ENCODE measurements around the gene PABPN1.

The PABPN1 gene

GRCh38 chr14:23327947-23328744 lies 6.9 kb downstream of the PABPN1 start:
- peak; percentile 72 for DNase-seq

DNA sequence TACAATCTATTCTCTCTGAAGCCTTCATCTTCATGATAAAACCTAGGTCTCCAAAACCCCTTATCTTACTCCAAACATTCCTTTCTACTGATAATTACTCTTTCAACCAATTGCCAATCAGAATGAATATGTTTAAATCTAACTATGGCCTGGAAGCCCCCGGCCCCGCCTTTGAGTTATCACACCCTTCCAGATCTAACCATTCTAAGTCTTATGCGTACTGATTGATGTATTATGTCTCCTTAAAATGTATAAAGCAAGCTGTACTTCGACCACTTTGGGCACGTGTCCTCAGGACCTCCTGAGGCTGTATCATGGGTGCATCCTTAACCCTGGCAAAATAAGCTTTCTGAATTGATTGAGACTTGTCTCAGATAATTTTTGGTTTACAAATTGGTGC lies 14.4 kb downstream of the PABPN1 start:
- DNase-seq, result no peak

GRCh38 chr14:23339506-23340268 lies 18.4 kb downstream of the PABPN1 start:
- DNase-seq, result no peak

DNA sequence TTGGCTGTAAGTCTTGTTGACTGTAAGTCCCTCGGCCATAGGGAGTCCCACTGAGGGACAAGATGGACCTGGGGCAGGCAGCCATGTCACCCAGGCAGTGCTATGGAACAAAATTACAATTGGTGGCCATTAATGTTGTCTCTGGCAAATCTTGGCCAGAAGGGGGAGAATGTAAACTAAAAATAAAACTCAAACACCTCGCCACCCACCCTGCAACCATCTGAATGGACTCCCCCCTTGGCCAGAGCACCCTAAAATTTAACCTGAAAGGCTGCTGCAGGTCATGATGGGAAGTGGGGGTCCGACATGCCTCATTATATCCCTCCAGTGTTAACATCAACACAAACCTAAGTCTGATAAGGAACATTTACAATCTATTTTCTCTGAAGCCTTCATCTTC lies 23.2 kb downstream of the PABPN1 start:
- no peak for DNase-seq

GRCh38 chr14:23345987-23346692 lies 24.9 kb downstream of the PABPN1 start:
- no peak for DNase-seq

DNA sequence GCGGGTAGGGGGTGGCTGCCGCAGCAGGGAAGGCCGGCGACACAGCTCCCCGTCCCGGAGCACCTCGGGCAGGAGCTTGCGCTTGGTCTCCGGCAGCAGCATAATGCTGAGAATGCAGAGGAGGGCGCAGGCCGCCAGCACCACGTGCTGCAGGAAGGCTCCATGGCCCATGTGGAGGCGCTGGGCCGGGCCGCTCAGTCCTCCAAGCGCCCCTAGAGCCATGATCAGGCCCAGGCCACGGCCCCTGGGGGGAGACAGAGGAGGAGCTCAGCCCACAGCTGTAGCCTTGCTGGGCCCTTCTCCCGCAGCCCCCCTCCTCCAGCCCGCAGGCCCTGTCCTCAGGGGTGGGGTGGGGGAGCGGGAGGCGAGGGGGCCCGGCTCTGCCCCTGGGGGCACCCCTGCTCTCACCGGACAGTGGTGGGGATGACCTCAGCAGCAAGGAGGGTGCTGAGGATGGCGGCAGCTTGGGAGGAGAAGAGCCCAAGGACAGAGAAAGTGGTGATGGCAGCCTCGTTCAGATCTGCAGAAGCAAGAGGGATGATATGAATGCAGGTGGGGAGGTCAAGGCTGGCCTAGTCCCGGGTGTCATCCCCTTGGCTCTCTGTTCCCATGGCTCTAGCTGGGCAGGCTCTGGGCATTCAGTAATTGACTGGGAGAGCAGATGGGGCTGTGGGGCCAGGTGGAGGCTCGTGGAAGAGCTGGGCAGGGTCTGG lies 25.6 kb downstream of the PABPN1 start:
- DNase-seq, result no peak

DNA sequence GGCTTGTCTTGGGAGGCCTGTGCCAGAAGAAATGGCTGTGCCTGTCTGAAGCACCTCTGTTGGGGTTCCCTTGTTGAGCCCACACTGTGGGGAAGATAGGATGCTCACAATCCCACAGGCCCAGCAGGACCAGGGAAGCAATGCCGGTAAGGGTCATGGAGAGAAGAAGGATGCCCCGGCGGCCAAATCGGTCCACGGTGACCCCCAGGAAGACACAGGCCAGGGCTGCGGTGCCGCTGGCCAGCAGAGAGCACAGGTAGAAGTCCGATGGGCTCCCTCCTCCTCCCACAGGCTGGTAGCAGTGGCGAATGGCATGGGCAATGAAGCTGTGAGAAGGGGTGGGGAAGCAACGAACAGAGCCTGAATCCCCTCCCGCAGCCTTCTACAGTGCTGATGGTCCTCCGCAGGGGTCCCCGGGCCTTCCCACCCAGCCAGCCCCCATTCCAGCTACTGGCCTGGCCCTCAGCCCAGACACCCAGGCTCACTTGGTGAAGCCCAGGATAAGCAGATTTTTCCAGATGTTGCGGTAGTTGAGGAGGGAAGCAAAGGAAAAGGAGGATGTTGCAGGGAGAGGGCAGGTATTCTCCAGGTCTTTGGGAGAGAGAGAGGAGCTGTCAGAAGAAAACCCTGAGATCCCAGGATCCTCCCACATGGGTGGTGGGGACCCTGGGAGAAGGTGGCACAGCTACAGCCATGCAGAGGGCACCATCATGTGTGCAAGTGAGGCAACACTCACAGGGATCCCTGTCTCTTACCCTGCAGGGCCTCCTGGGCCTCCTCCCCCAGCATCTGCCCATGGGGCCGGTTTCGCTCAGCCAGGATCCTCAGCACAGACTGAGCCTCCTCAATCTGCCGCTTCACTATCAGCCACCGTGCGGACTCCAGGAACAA lies 26.4 kb downstream of the PABPN1 start:
- DNase-seq, result no peak

- DNase-seq, result no peak
Measured at GRCh38 chr14:23348297-23348655, 27.0 kb downstream of the PABPN1 start.

DNA sequence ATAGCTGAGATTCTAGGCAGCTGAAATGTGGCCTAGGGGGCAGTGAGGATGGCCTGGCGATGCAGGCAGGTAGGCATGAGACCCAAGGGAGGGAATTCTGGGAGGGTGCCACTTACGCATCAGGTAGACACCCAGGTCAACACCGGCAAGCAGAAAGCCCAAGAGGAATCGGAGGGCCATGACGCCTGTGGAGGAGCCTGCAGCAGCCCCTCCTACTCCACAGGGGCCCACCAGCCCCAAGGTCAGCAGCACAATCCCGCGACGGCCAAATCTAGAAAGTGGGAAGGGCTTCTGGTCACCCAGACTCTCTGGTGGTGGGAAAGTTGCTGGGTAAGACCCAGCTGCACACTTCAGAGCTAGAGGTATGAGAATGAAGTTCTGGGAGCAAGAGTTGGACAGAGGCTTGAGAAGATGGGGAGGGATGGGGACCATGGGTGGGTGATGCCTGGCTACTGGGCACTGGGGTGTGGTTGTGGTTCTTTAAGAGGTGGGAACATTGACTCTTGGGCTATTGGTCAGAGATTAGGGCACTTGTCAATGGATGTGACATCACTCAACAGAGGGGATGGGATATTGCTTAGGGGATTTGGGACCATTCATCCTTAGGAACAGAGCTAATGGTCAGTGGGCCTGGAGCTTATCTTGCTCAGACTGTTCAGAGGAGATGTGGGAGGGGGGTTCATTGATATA lies 28.0 kb downstream of the PABPN1 start:
- DNase-seq, result no peak

- DNase-seq, result no peak
Measured at GRCh38 chr14:23351681-23352505, 30.6 kb downstream of the PABPN1 start.

DNA sequence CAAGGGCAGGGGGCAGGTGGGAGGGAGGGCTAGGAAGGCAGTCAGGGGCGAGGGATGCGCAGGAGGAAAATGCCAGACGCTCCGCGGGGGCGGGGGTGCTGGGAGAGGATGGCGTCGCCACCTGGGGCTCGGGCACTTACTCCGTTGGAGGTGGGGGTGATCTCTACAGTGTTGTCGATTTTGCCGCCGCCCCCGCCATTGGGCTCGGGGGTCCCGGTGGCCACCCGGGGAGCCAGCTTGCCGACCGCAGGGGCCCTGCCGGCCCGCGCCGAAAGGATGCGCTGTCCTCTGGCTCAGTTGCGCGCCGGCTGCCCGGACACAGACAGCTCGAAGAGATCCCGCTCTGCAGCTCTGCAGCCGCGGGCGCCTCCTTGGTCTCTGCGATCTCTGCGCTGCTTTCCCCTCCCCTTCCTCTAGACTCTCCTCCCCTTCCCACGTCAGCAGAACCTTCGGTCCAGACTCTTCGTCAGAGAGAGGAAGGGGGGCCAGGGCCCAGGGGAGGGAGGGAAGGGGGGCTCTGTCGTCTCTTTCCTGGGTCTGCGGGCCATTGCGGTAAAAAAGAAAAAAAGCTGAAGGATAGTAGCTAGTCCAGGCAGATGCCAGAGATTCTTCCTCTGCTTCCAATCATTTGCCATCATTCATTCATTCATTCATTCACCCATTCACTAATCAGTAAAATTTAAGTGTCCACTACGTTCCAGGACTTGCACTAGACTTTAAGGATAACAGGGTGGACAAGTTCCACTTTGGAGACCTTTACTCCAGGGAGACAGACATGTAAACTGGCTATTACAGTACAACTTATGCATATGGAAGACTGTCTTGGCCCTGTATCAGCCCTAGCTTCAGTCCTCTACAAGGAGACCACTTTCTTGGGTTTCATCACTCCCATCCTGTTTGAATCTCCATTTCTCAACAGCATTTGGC lies 31.5 kb downstream of the PABPN1 start, which contains the start of gene SLC22A17:
Gene SLC22A17 (minus strand): TSS at position 382 of the 927 bp plus-strand sequence.
- peak; percentile 91 for DNase-seq

GRCh38 chr14:23353433-23353780 lies 32.1 kb downstream of the PABPN1 start:
- DNase-seq, result no peak

DNA sequence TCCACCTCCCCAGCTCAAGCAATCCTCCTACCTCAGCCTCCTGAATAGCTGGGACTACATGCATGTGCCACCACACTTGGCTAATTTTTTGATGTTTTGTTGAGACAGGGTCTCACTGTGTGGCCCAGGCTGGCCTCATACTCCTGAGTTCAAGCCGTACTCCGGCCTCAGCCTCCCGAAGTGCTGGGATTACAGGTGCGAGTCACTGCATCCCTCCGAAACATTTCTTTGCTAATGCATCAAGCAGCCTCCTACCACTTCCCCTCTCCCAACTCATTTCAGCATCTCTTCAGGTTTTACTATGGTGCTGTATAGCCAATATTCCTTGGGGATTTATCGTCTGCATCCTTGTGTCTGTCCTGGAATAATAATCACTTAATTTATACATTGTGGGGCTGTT lies 33.7 kb downstream of the PABPN1 start:
- no peak for DNase-seq

GRCh38 chr14:23355871-23356435 lies 34.7 kb downstream of the PABPN1 start:
- DNase-seq, result no peak

GRCh38 chr14:23356662-23357061 lies 35.4 kb downstream of the PABPN1 start:
- DNase-seq, result no peak

- no peak for DNase-seq
Measured at GRCh38 chr14:23357261-23357660, 36.0 kb downstream of the PABPN1 start.

DNA sequence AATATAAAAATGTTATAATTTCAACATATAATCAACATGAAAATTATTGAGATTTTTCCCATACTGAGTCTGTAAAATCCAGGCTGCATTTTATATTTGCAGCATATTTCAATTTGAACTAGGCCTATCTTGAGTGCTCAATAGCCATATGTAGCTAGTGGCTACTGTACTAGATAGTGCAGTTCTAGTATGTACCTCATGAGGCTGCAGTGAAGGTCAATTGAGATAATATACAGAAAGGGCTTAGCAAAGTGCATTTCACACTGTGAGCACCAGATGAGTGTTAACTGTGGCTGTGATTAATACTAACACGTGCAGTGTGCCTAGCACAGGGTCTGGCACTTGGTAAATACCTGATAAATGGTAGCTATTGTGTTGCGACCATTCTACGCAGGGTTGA lies 36.8 kb downstream of the PABPN1 start:
- DNase-seq, result no peak

DNA sequence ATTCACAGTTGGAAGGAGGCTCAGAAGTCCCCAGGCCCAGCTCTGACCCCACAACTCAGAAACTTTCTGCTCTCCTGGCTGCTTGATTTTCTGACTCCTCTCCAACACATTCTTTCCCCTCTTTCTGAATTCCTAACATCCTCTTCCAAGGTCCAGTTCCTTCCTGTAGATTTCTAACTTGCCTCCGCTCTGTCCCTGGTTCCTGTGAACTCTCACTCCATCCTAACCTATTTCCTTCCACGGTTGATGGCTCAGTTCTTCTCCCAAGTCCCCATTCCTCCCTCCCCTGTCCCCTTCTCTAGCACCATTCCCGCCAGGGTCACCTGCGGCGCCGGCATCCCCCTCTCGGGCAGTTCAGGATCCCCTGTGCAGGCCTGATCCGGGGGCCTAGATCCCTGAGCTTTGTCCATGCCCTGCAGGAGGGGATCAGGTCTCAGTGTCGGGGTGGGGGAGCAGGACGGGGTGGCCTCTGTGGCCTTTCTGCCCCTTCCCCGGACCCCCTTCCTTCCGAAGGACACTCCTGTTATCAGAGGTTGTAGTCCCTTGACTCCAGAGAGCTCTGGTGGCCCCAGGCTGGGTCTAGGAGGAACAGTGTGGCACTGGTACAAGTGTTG lies 37.4 kb downstream of the PABPN1 start:
- no peak for DNase-seq
